Endothelial cell of umbilical vein (primary cell): Measurements from ENCODE around the gene TRIM65. TPM values are rescaled to one million over a fixed set of nuclear protein-coding genes. Genes with fewer than 3 reads are reported as not detected.

Experiments
- BruUV-seq: library from RNA; stranded (reverse); fragments of 400-500 nt; replicated peaks from 2 replicates; lab custom pipeline; 2021; lab: Mats Ljungman, UMichigan
- CTCF ChIA-PET: fragments of 300-600, 350-600 bp; sonication (Branson Sonifier 250); formaldehyde crosslinking; loops from one replicate; lab custom pipeline; 2021; ENCODE audit warnings: antibody characterized with exemption, inconsistent platforms; lab: Charles Lee
- POLR2A ChIA-PET: fragments of 300-600, 350-600 bp; sonication (Branson Sonifier 250); formaldehyde crosslinking; loops from one replicate; lab custom pipeline; 2021; ENCODE audit warnings: antibody characterized with exemption, inconsistent platforms; lab: Charles Lee
- DNase-seq: peaks from one replicate; pipeline ENCODE4 v3.0.0-alpha.2; 2011; ENCODE audit warnings: low read depth, low spot score
- FAIRE-seq: peaks from 2 replicates; lab custom pipeline; 2011; peaks lifted over from hg19 to GRCh38; lab: Jason Lieb, UNC
- H2AFZ ChIP-seq: 2 replicates; pipeline ENCODE4 v1.6.0; 2012; ENCODE audit warnings: low read depth, low read length, control low read depth, inconsistent platforms
- H3K27ac ChIP-seq: 2 replicates; pipeline ENCODE4 v1.5.1; 2011; ENCODE audit warnings: low read depth, mild to moderate bottlenecking, control low read depth, low read length, moderate library complexity; ENCODE audit not compliant: insufficient read depth
- H3K27me3 ChIP-seq, 2 experiments: 2 replicates each; pipeline versions ENCODE4 v1.6.0 to v1.6.1; 2011; ENCODE audit warnings: low read length in 2 of 2, mixed read lengths in 1 of 2; ENCODE audit not compliant: control insufficient read depth in 2 of 2, insufficient read depth in 2 of 2
- H3K36me3 ChIP-seq, 2 experiments: 2 replicates in 1 of 2; 3 replicates in 1 of 2; pipeline ENCODE4 v1.5.1; 2011; ENCODE audit warnings: low read length in 2 of 2, mild to moderate bottlenecking in 1 of 2, moderate library complexity in 1 of 2; ENCODE audit not compliant: control insufficient read depth in 2 of 2, insufficient read depth in 2 of 2; ENCODE audit errors: extremely low read depth in 1 of 2
- H3K4me1 ChIP-seq: 3 replicates; pipeline ENCODE4 v1.5.1; 2011; ENCODE audit warnings: mild to moderate bottlenecking, low read length; ENCODE audit not compliant: control insufficient read depth, insufficient read depth; ENCODE audit errors: extremely low read depth
- H3K4me2 ChIP-seq: 2 replicates; pipeline ENCODE4 v1.6.1; 2011; ENCODE audit warnings: low read length, control low read depth, mixed read lengths; ENCODE audit not compliant: insufficient read depth
- H3K4me3 ChIP-seq, 3 experiments: fragments of 200-600 bp in 1 of 3; sonication (generic), shearing (Covaris generic) in 1 of 3; replicated peaks in 1 of 3; 2 replicates each; pipeline ENCODE4 v1.5.1; 2011 to 2016; ENCODE audit warnings: control low read depth in 3 of 3, low read length in 3 of 3, mild to moderate bottlenecking in 2 of 3, inconsistent platforms in 1 of 3, low read depth in 1 of 3, moderate library complexity in 1 of 3; ENCODE audit not compliant: insufficient read depth in 1 of 3
- H3K79me2 ChIP-seq: 2 replicates; pipeline ENCODE4 v1.6.0; 2012; ENCODE audit warnings: low read length, inconsistent platforms; ENCODE audit not compliant: control insufficient read depth, insufficient read depth
- H3K9ac ChIP-seq: replicated peaks from 2 replicates; pipeline ENCODE3; 2011; ENCODE audit warnings: low read length, control low read depth; ENCODE audit not compliant: insufficient read depth; ENCODE audit errors: extremely low read depth
- H3K9me1 ChIP-seq: replicated peaks from 3 replicates; pipeline ENCODE4 v1.6.0; 2011; ENCODE audit warnings: mild to moderate bottlenecking, low read length; ENCODE audit not compliant: control insufficient read depth, insufficient read depth; ENCODE audit errors: extremely low read depth
- H3K9me3 ChIP-seq: replicated peaks from 2 replicates; pipeline ENCODE4 v1.5.1; 2012; ENCODE audit warnings: low read length, inconsistent platforms; ENCODE audit not compliant: control insufficient read depth, insufficient read depth
- H4K20me1 ChIP-seq: replicated peaks from 2 replicates; pipeline ENCODE3; 2011; ENCODE audit warnings: mild to moderate bottlenecking, low read length; ENCODE audit not compliant: control insufficient read depth, insufficient read depth; ENCODE audit errors: extremely low read depth
- EZH2 ChIP-seq: IDR thresholded peaks from 2 replicates; pipeline ENCODE4 v1.6.1; 2012; ENCODE audit warnings: borderline replicate concordance, low read depth, mild to moderate bottlenecking, moderate library complexity, low read length, inconsistent platforms; ENCODE audit not compliant: severe bottlenecking
- FOS ChIP-seq: IDR thresholded peaks from 2 replicates; pipeline ENCODE4 v1.6.1; 2011; ENCODE audit warnings: mild to moderate bottlenecking, low read length, moderate library complexity, borderline replicate concordance; ENCODE audit not compliant: insufficient read depth
- GATA2 ChIP-seq: IDR thresholded peaks from 2 replicates; pipeline ENCODE4 v1.7.0; 2011; ENCODE audit warnings: low read depth, mild to moderate bottlenecking, moderate library complexity, mixed read lengths, low read length; ENCODE audit not compliant: insufficient read length, insufficient read depth
- JUN ChIP-seq: IDR thresholded peaks from 2 replicates; pipeline ENCODE4 v1.6.1; 2011; ENCODE audit warnings: borderline replicate concordance, low read depth; ENCODE audit not compliant: insufficient read length, insufficient read depth
- MYC ChIP-seq: IDR thresholded peaks from one replicate; pipeline ENCODE4 v1.6.1; 2011; ENCODE audit warnings: mild to moderate bottlenecking, low read depth, low read length
- POLR2A ChIP-seq: IDR thresholded peaks from 2 replicates; pipeline ENCODE4 v1.6.1; 2012; ENCODE audit warnings: low read depth, mild to moderate bottlenecking, control low read depth, low read length
- POLR2AphosphoS5 ChIP-seq: IDR thresholded peaks from 2 replicates; pipeline ENCODE4 v1.6.1; 2012; ENCODE audit warnings: low read depth, mild to moderate bottlenecking, control low read depth, low read length, moderate library complexity; ENCODE audit not compliant: insufficient read depth
- dilution Hi-C: fragments of 300-500 bp; cut with MboI; formaldehyde crosslinking; loops from one replicate; pipeline ENCODE4 v1.15.0; 2019; ENCODE audit warnings: low sequenced_read_pairs; ENCODE audit not compliant: extremely low pct_ligation_motif_present
- intact Hi-C: fragments of 100-400 bp; cut with micrococcal nuclease; formaldehyde crosslinking; loops from one replicate; pipeline ENCODE4 v1.10.0; 2022
- polyA plus RNA-seq, 4 experiments: library from polyadenylated mRNA; depleted of rRNA in 3 of 4; stranded (reverse) in 3 of 4; unstranded in 1 of 4; fragments of >200 nt; gene quantifications; 2 replicates each; pipeline versions ENCODE4 v1.2.1 to v1.2.3, GENCODE V29; 2011 to 2012; ENCODE audit warnings: missing spikeins in 1 of 4
- total RNA-seq: library from RNA; stranded (reverse); gene quantifications from 2 replicates; pipeline ENCODE4 v1.2.3, GENCODE V29; 2021
- TF ChIP-seq, protein P1 (sequence below), 2 donors: IDR thresholded peaks; 1 replicate in 1 of 2; 2 replicates in 1 of 2; pipeline ENCODE4 v1.5.1; 2011; ENCODE audit warnings: low read length in 2 of 2, mild to moderate bottlenecking in 2 of 2, moderate library complexity in 2 of 2, control low read depth in 1 of 2, inconsistent platforms in 1 of 2, low read depth in 1 of 2; ENCODE audit not compliant: insufficient read depth in 1 of 2; ENCODE audit errors: extremely low read depth in 1 of 2
- TF ChIP-seq, protein P2 (sequence below): IDR thresholded peaks from 2 replicates; pipeline ENCODE4 v1.6.1; 2011; ENCODE audit not compliant: insufficient read depth, insufficient read length

The TRIM65 gene
- total and polyA plus RNA-seq, 2 donors (not counting 3 experiments of a cell fraction or from before 2014, with no cell fraction given) = 19.3 to 33.5 TPM

DNA sequence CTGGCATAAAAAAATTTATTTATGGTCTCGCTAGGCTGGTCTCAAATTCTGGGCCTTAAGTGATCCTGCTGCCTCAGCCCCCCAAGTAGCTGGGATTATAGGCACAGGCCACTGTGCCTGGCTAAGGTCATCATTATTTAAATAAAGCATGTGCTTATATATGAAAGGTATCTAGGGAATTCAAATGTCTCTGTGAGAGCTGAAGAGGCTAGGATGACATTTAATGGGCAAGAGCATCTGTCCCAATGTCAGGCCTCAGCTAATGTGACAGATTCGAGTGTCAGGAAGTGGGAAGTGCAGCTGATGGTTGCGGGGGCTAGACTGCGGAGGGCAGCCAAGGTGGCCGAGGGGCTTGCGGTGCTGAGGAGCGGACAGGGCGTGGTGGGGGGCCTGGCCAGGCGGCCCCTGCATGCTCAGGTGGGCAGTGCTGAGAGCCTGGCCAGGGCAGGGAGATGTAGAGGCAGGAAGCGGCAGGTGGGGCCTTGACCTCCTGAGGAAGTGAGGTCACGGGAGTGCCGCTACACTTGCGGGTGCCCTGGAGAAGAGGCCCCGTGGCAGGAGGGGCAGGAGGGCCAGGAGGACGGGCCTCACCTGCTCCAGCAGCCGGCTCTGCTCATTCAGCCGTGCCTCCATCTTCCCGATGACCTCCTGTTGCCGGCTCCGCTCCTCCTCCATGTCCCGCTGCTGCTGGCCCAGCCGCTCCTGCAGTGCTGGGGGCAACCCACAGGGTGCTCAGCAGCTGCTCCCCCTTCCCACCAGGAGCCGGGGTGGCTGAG is 20.6 kb upstream of the TRIM65 start:
- Histone ChIP-seq H3K9ac (no peak overlapping the region), H2AFZ (no peak overlapping the region), H3K4me2 (no peak overlapping the region), H3K9me3 (no peaks in the 10 kb centered on the region), H3K4me3 (no peak overlapping the region), H3K36me3 (no peaks in the 10 kb centered on the region), H3K9me1 (no peaks in the 10 kb centered on the region), H3K4me1 (no peaks in the 10 kb centered on the region), H3K79me2 (no peaks in the 10 kb centered on the region), H4K20me1 (no peaks in the 10 kb centered on the region), H3K27me3 (no peaks in the 10 kb centered on the region), H3K27ac (no peak overlapping the region)
- DNase-seq (no peak), FAIRE-seq (no peak)
- dilution Hi-C loops (no loop called here), intact Hi-C loops (no loop called here)
- no TSS peak for BruUV-seq
- TF ChIP-seq JUN (no peak), MYC (no peak), FOS (no peak), EZH2 (no peak), POLR2A (no peak), POLR2AphosphoS5 (no peak), GATA2 (no peak)
- TF ChIP-seq, protein P1, sequence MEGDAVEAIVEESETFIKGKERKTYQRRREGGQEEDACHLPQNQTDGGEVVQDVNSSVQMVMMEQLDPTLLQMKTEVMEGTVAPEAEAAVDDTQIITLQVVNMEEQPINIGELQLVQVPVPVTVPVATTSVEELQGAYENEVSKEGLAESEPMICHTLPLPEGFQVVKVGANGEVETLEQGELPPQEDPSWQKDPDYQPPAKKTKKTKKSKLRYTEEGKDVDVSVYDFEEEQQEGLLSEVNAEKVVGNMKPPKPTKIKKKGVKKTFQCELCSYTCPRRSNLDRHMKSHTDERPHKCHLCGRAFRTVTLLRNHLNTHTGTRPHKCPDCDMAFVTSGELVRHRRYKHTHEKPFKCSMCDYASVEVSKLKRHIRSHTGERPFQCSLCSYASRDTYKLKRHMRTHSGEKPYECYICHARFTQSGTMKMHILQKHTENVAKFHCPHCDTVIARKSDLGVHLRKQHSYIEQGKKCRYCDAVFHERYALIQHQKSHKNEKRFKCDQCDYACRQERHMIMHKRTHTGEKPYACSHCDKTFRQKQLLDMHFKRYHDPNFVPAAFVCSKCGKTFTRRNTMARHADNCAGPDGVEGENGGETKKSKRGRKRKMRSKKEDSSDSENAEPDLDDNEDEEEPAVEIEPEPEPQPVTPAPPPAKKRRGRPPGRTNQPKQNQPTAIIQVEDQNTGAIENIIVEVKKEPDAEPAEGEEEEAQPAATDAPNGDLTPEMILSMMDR (IDR thresholded peaks at IDR 0.05; ENCODE audit: extremely low read depth in 1 of 2, insufficient read depth in 1 of 2, low read depth in 1 of 2, low read length in 2 of 2) = no peak
- TF ChIP-seq, protein P2, sequence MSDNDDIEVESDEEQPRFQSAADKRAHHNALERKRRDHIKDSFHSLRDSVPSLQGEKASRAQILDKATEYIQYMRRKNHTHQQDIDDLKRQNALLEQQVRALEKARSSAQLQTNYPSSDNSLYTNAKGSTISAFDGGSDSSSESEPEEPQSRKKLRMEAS = no peak
- CTCF ChIA-PET = interaction anchor here (4.7 kb wide), 1 partner anchor 11 kb away, joined by 23 read pairs; no protein-coding TSS in a partner anchor
- POLR2A ChIA-PET = no interaction called here
